Calu3 (cell line): ENCODE results near the gene GNPTG. TPM values are rescaled to one million over a fixed set of nuclear protein-coding genes. Genes with fewer than 3 reads are reported as not detected.
A peak's percentile ranks its signal among the peaks of the same experiment; 100 is the strongest.

Experiments
- Bru-seq: library from RNA; stranded (reverse); fragments of 400-500 nt; gene quantifications from one replicate; lab custom pipeline; 2021; lab: Mats Ljungman, UMichigan
- BruChase-seq, 2 experiments: library from RNA; stranded (reverse); fragments of 400-500 nt; gene quantifications; one replicate each; lab custom pipeline; 2021; lab: Mats Ljungman, UMichigan
- BruUV-seq: library from RNA; stranded (reverse); fragments of 400-500 nt; replicated peaks from 2 replicates; lab custom pipeline; 2021; lab: Mats Ljungman, UMichigan
- CTCF ChIA-PET: fragments of 300-600 bp; sonication (Branson Sonifier 250); formaldehyde crosslinking; loops from one replicate; lab custom pipeline; 2022; ENCODE audit warnings: antibody characterized with exemption; lab: Charles Lee
- DNase-seq: peaks from one replicate; pipeline ENCODE4 v3.0.0; 2022
- H3K27ac Mint-ChIP-seq: one replicate; pipeline ENCODE4 v1.8.0; 2022; ENCODE audit warnings: mixed read lengths; ENCODE audit not compliant: unreplicated experiment
- H3K27me3 Mint-ChIP-seq: one replicate; pipeline ENCODE4 v1.8.0; 2022; ENCODE audit warnings: mixed read lengths; ENCODE audit not compliant: unreplicated experiment
- H3K36me3 Mint-ChIP-seq: one replicate; pipeline ENCODE4 v1.8.0; 2022; ENCODE audit warnings: mild to moderate bottlenecking, moderate library complexity, mixed read lengths; ENCODE audit not compliant: insufficient read depth, unreplicated experiment
- H3K4me1 Mint-ChIP-seq: one replicate; pipeline ENCODE4 v1.8.0; 2022; ENCODE audit warnings: mild to moderate bottlenecking, low read depth, mixed read lengths; ENCODE audit not compliant: unreplicated experiment
- H3K4me3 Mint-ChIP-seq: one replicate; pipeline ENCODE4 v1.8.0; 2022; ENCODE audit warnings: mild to moderate bottlenecking, low read depth, moderate library complexity, mixed read lengths; ENCODE audit not compliant: unreplicated experiment
- H3K9me3 Mint-ChIP-seq: one replicate; pipeline ENCODE4 v1.8.0; 2022; ENCODE audit warnings: low read depth, mixed read lengths; ENCODE audit not compliant: unreplicated experiment
- intact Hi-C: fragments of 100-400 bp; cut with micrococcal nuclease; formaldehyde crosslinking; loops from one replicate; pipeline ENCODE4 v1.10.0; 2022; ENCODE audit not compliant: unreplicated experiment
- long read RNA-seq: library from polyadenylated mRNA; stranded (forward); transcript quantifications from one replicate; pipeline ENCODE4 v2.0.0, GENCODE V29; 2022
- total RNA-seq: library from RNA; stranded (reverse); gene quantifications from 2 replicates; pipeline ENCODE4 v1.2.3, GENCODE V29; 2022
- TF ChIP-seq, protein P1 (sequence below): fragments of 200-600 bp; IDR thresholded peaks from one replicate; pipeline ENCODE4 v1.8.0; 2022; ENCODE audit warnings: antibody characterized with exemption; ENCODE audit not compliant: unreplicated experiment

GNPTG gene
- 63.9 and 80.2 TPM in 2 replicates for total RNA-seq
- percentile 63 among the genes with signal in this experiment for Bru-seq, nascent RNA
- BruChase-seq, experiment 1, labeled RNA remaining after a 6-hour chase: percentile 82 among the genes with signal in this experiment
- BruChase-seq, experiment 2, labeled RNA remaining after a 2-hour chase: percentile 90 among the genes with signal in this experiment
- long read RNA-seq, transcript GNPTG-201 (11 exons, 1,983 nt): major isoform, 135 of 179 reads
- long read RNA-seq, partial matches to known transcripts: 24 of 179 reads
- long read RNA-seq, other reads (novel, unspliced or antisense): 20 of 179 reads

DNA sequence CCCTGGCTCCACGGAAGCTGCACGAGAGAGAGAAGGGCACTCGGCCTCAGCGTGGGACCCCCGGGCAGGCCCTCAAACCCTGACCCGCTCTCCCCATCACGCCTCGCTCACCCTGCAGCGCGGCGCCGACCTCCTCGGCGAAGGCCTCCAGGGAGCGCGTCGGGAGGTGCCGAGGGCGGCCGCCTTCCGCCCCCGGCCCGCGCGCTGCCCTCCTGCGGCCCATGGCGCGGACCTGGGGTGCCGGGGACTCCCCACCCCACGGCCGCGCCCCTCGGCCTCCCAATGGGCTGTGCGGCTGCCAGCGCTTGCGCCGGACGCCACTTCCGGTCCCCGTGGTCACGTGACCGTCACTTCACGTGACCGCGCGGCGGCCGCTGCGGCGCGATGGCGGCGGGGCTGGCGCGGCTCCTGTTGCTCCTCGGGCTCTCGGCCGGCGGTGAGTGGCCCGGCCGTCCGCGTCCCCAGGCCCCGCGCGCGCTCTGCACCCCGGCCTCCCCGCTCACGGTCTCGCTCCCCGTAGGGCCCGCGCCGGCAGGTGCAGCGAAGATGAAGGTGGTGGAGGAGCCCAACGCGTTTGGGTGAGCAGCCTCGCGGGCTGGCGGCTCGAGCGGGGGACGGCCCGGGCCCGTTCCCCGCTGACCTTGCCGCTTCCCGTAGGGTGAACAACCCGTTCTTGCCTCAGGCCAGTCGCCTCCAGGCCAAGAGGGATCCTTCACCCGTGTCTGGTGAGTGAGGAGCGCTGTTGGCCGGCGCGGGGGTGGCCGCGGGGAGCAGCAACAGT is at the start of gene GNPTG, which contains the start of gene TSR3:
Gene GNPTG, plus strand, starts transcription at position 350 of the 781 bp plus-strand sequence. Its CDS starts 35 bp downstream, at position 385.
Gene TSR3, minus strand, starts transcription at position 297 of the 781 bp plus-strand sequence. Its CDS starts 74 bp downstream, at position 223.
- H3K27me3 Mint-ChIP-seq: no peaks in the 10 kb centered on the region
- peak; percentile 94 for DNase-seq
- intact Hi-C loops: no loop called here
- H3K4me1 Mint-ChIP-seq: peaks cover 37% of the 10 kb centered on the region
- peaks cover 59% of the 10 kb centered on the region for H3K36me3 Mint-ChIP-seq
- no peaks in the 10 kb centered on the region for H3K9me3 Mint-ChIP-seq
- BruUV-seq: no TSS peak
- peak within 1 kb of the TSS; percentile 50 for H3K27ac Mint-ChIP-seq
- TF ChIP-seq, protein P1, sequence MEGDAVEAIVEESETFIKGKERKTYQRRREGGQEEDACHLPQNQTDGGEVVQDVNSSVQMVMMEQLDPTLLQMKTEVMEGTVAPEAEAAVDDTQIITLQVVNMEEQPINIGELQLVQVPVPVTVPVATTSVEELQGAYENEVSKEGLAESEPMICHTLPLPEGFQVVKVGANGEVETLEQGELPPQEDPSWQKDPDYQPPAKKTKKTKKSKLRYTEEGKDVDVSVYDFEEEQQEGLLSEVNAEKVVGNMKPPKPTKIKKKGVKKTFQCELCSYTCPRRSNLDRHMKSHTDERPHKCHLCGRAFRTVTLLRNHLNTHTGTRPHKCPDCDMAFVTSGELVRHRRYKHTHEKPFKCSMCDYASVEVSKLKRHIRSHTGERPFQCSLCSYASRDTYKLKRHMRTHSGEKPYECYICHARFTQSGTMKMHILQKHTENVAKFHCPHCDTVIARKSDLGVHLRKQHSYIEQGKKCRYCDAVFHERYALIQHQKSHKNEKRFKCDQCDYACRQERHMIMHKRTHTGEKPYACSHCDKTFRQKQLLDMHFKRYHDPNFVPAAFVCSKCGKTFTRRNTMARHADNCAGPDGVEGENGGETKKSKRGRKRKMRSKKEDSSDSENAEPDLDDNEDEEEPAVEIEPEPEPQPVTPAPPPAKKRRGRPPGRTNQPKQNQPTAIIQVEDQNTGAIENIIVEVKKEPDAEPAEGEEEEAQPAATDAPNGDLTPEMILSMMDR: no peak
- H3K4me3 Mint-ChIP-seq: peak within 1 kb of the TSS; percentile 93
- CTCF ChIA-PET: interaction anchor here (1.5 kb wide), 1 partner anchor 20 kb away, joined by 3 read pairs; no protein-coding TSS in a partner anchor

DNA sequence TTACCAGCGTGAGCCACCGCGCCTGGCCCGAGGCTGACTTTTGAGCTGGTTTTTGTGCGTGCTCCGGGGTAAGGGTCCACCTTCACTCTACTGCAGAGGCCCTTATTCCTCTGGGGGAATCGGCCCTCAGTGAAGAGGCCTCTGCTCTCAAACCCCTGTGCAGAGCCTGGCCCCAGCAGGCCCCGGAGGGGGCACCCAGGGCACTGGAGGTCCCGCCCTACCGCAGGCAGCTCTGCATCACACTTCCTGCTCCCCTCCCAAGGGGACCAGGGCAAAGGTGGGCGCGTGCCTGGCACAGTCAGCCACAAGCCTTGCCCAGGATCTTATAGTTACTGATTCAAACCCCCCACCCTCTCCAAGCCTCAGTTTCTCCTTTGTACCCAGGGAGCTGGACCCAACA is 45.9 kb upstream of the GNPTG start:
- peaks cover 29% of the 10 kb centered on the region for H3K4me1 Mint-ChIP-seq
- no peaks in the 10 kb centered on the region for H3K9me3 Mint-ChIP-seq
- TF ChIP-seq, protein P1: no peak
- intact Hi-C loops: no loop called here
- no peak overlapping the region for H3K4me3 Mint-ChIP-seq
- H3K27me3 Mint-ChIP-seq: no peaks in the 10 kb centered on the region
- CTCF ChIA-PET: interaction anchor here (0.8 kb wide), 1 partner anchor 9 kb away, joined by 4 read pairs; no protein-coding TSS in a partner anchor
- H3K36me3 Mint-ChIP-seq: peaks cover 58% of the 10 kb centered on the region
- H3K27ac Mint-ChIP-seq: peak overlapping the region; percentile 81
- no TSS peak for BruUV-seq
- no peak for DNase-seq

DNA sequence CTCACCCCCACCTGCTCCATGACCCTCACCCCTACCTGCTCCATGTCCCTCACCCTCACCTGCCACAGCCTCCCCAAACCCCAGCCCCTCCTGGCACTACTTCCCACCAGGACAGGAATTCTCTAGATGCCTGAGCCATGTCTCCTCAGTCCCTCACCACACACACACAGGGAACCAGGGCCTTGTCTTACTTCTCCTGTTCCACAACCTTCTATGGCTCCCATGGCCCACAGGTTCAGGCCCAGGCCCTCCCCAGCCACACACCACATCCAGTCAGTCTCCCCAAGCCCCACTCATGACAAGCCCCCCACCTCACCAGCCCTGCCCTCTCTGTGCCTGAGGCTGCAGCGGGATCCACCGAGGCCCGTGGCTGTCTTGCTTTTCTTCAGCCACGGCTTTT is 45.4 kb upstream of the GNPTG start:
- H3K9me3 Mint-ChIP-seq: no peaks in the 10 kb centered on the region
- peak overlapping the region; percentile 81 for H3K27ac Mint-ChIP-seq
- peaks cover 33% of the 10 kb centered on the region for H3K4me1 Mint-ChIP-seq
- no TSS peak for BruUV-seq
- CTCF ChIA-PET: no interaction called here
- TF ChIP-seq, protein P1: no peak
- H3K4me3 Mint-ChIP-seq: no peak overlapping the region
- peaks cover 63% of the 10 kb centered on the region for H3K36me3 Mint-ChIP-seq
- no peaks in the 10 kb centered on the region for H3K27me3 Mint-ChIP-seq
- no peak for DNase-seq
- intact Hi-C loops: no loop called here
